Body of pancreas (tissue), 4 donors: ENCODE measurements around the gene RGS6. TPM values are rescaled to one million over a fixed set of nuclear protein-coding genes. Genes with fewer than 3 reads are reported as not detected.

Experiments used
- ATAC-seq: fragments of 150-250 bp; one replicate; pipeline ENCODE4 v1.9.1; 2016
- DNase-seq, 4 donors: peaks; one replicate each; pipeline ENCODE4 v3.0.0-alpha.2; 2019
- H3K27ac ChIP-seq, 4 donors: fragments of 200-600 bp; sonication (generic); 1 replicate in 3 of 4; 2 replicates in 1 of 4; pipeline versions ENCODE4 v1.5.1 to v1.6.1; 2016 to 2019; ENCODE audit warnings: mild to moderate bottlenecking in 1 of 4, mixed read lengths in 1 of 4, moderate library complexity in 1 of 4
- H3K27me3 ChIP-seq, 2 donors: fragments of 200-600 bp; sonication (generic); one replicate each; pipeline ENCODE4 v1.6.0; 2016; ENCODE audit warnings: mild to moderate bottlenecking in 1 of 2
- H3K36me3 ChIP-seq, 2 donors: fragments of 200-600 bp; sonication (generic); replicated peaks in 1 of 2; 2 replicates each; pipeline ENCODE4 v1.5.1; 2016; ENCODE audit warnings: low read depth in 2 of 2; ENCODE audit not compliant: insufficient read depth in 1 of 2
- H3K4me1 ChIP-seq: fragments of 200-600 bp; sonication (generic); one replicate; pipeline ENCODE4 v1.6.0; 2016
- H3K4me3 ChIP-seq, 2 donors: fragments of 200-600 bp; sonication (generic); 1 replicate in 1 of 2; 2 replicates in 1 of 2; pipeline ENCODE4 v1.5.1; 2016 to 2019
- H3K9me3 ChIP-seq, 3 donors: fragments of 200-600 bp; sonication (generic); 1 replicate in 2 of 3; 2 replicates in 1 of 3; pipeline ENCODE4 v1.5.1; 2016
- CTCF ChIP-seq, 7 experiments: fragments of 450-650 bp in 4 of 7; fragments of 200-600 bp in 3 of 7; sonication (generic) in 3 of 7; IDR thresholded peaks; one replicate each; pipeline ENCODE4 v1.5.1; 2016 to 2019; ENCODE audit warnings: antibody characterized with exemption in 7 of 7
- POLR2A ChIP-seq, 3 donors: fragments of 450-650 bp; IDR thresholded peaks; one replicate each; pipeline ENCODE4 v1.6.1; 2016; ENCODE audit warnings: antibody characterized with exemption in 3 of 3, mild to moderate bottlenecking in 2 of 3
- WGBS, 2 donors: methylation state at CpG; one replicate each; pipeline ENCODE4 v1.1.5; 2017; 5-methylcytosine and 5-hydroxymethylcytosine counted together
- intact Hi-C: fragments of 100-400 bp; cut with DNase I; formaldehyde crosslinking; loops from one replicate; pipeline ENCODE4 v1.15.1; 2023
- total RNA-seq, 2 donors: library from RNA; depleted of rRNA; stranded (reverse); fragments of >200 nt; gene quantifications; one replicate each; pipeline ENCODE4 v1.1.0, GENCODE V29; 2016

Gene RGS6
- total RNA-seq, 2 donors from 2014 or later, result 0.26 to 1.3 TPM

- Histone ChIP-seq H3K9me3 (no peaks in the 10 kb centered on the region), H3K36me3 (no peaks in the 10 kb centered on the region), H3K27ac (no peak overlapping the region), H3K4me1 (no peaks in the 10 kb centered on the region), H3K27me3 (no peaks in the 10 kb centered on the region), H3K4me3 (no peak overlapping the region)
- no peak for DNase-seq
- intact Hi-C loops, result no loop called here
- 57 to 62% methylated on average over 6 of the region's 6 CpGs for WGBS, 2 donors
- TF ChIP-seq POLR2A (IDR thresholded peaks at IDR 0.05), result no peak
- TF ChIP-seq CTCF (IDR thresholded peaks at IDR 0.05), result no peak
- ATAC-seq, result no peak
Measured at GRCh38 chr14:71891185-71891584, 41.0 kb upstream of the RGS6 start.

- WGBS, 2 donors, result 55 to 68% methylated on average over 1 of the region's 1 CpG
- no peaks in the 10 kb centered on the region for H3K36me3 ChIP-seq
- ATAC-seq (no peak), DNase-seq (no peak)
- intact Hi-C loops, result no loop called here
- H3K27me3 ChIP-seq, result no peaks in the 10 kb centered on the region
- no peak for TF ChIP-seq CTCF (IDR thresholded peaks at IDR 0.05)
- TF ChIP-seq POLR2A (IDR thresholded peaks at IDR 0.05), result no peak
- no peak overlapping the region for H3K4me3 ChIP-seq
- no peaks in the 10 kb centered on the region for H3K4me1 ChIP-seq
- no peak overlapping the region for H3K27ac ChIP-seq
- H3K9me3 ChIP-seq, result no peaks in the 10 kb centered on the region
Measured at GRCh38 chr14:71891970-71892369, 40.3 kb upstream of the RGS6 start.

GRCh38 chr14:71905031-71905430 is 27.2 kb upstream of the RGS6 start:
- ATAC-seq (no peak), DNase-seq (no peak)
- intact Hi-C loops, result no loop called here
- WGBS, 2 donors, result 37 to 48% methylated on average over 4 of the region's 4 CpGs
- Histone ChIP-seq H3K4me1 (no peaks in the 10 kb centered on the region), H3K4me3 (no peak overlapping the region), H3K9me3 (no peaks in the 10 kb centered on the region), H3K36me3 (no peaks in the 10 kb centered on the region), H3K27ac (no peak overlapping the region), H3K27me3 (no peaks in the 10 kb centered on the region)
- TF ChIP-seq CTCF (IDR thresholded peaks at IDR 0.05), result no peak
- TF ChIP-seq POLR2A (IDR thresholded peaks at IDR 0.05), result no peak

- no peaks in the 10 kb centered on the region for H3K27me3 ChIP-seq
- H3K36me3 ChIP-seq, result no peaks in the 10 kb centered on the region
- WGBS, 2 donors, result 11 to 17% methylated on average over 7 of the region's 7 CpGs
- H3K4me3 ChIP-seq, result no peak overlapping the region
- H3K27ac ChIP-seq, result no peak overlapping the region
- H3K9me3 ChIP-seq, result no peaks in the 10 kb centered on the region
- ATAC-seq (no peak), DNase-seq (no peak)
- H3K4me1 ChIP-seq, result no peaks in the 10 kb centered on the region
- TF ChIP-seq CTCF (IDR thresholded peaks at IDR 0.05) (no peak), POLR2A (IDR thresholded peaks at IDR 0.05) (no peak)
- intact Hi-C loops, result no loop called here
Measured at GRCh38 chr14:71905860-71906259, 26.4 kb upstream of the RGS6 start.

- Histone ChIP-seq H3K9me3 (no peaks in the 10 kb centered on the region), H3K4me3 (no peak overlapping the region), H3K27me3 (peaks cover 0 to 3% of the 10 kb centered on the region in 2 donors), H3K36me3 (no peaks in the 10 kb centered on the region), H3K27ac (no peak overlapping the region), H3K4me1 (no peaks in the 10 kb centered on the region)
- TF ChIP-seq CTCF (IDR thresholded peaks at IDR 0.05) (no peak), POLR2A (IDR thresholded peaks at IDR 0.05) (no peak)
- DNase-seq, result no peak
- ATAC-seq, result no peak
- WGBS, 2 donors, result 68 to 76% methylated on average over 10 of the region's 10 CpGs
- intact Hi-C loops, result no loop called here
Measured at GRCh38 chr14:71907793-71908515, 24.3 kb upstream of the RGS6 start.
